Loucy (cell line): ENCODE measurements around the gene NEUROD1.

Experiments used
- H2AFZ ChIP-seq: fragments of 200-600 bp; sonication (generic); 2 replicates; pipeline ENCODE4 v1.6.0; 2016; ENCODE audit warnings: antibody characterized with exemption, mild to moderate bottlenecking, low read length, moderate library complexity
- H3F3A ChIP-seq: fragments of 200-600 bp; 2 replicates; pipeline ENCODE4 v1.6.0; 2016; ENCODE audit warnings: antibody characterized with exemption, low read depth, mild to moderate bottlenecking
- H3K27me3 ChIP-seq: fragments of 200-600 bp; sonication (generic); 2 replicates; pipeline ENCODE4 v1.6.1; 2014; ENCODE audit warnings: low read length, mild to moderate bottlenecking; ENCODE audit not compliant: insufficient read depth, poor library complexity, severe bottlenecking
- H3K36me3 ChIP-seq: fragments of 200-600 bp; sonication (generic); 2 replicates; pipeline ENCODE4 v1.6.1; 2016; ENCODE audit warnings: low read length; ENCODE audit not compliant: insufficient read depth
- H3K4me1 ChIP-seq: fragments of 200-600 bp; sonication (generic); 2 replicates; pipeline ENCODE4 v1.5.1; 2014; ENCODE audit warnings: low read length, mild to moderate bottlenecking; ENCODE audit not compliant: insufficient read depth, poor library complexity, severe bottlenecking
- H3K4me2 ChIP-seq: fragments of 200-600 bp; sonication (generic); 2 replicates; pipeline ENCODE4 v1.6.0; 2014; ENCODE audit warnings: antibody characterized with exemption, low read length, low read depth, mild to moderate bottlenecking; ENCODE audit not compliant: poor library complexity, severe bottlenecking
- H3K4me3 ChIP-seq: fragments of 200-600 bp; sonication (generic); 2 replicates; pipeline ENCODE4 v1.5.1; 2014; ENCODE audit warnings: low read length, mild to moderate bottlenecking, mixed read lengths; ENCODE audit not compliant: poor library complexity, severe bottlenecking
- H3K79me2 ChIP-seq: fragments of 200-600 bp; sonication (generic); 2 replicates; pipeline ENCODE4 v1.6.1; 2014; ENCODE audit warnings: low read length; ENCODE audit not compliant: insufficient read depth
- H3K9ac ChIP-seq: fragments of 200-600 bp; sonication (generic); 2 replicates; pipeline ENCODE4 v1.6.0; 2014; ENCODE audit warnings: mild to moderate bottlenecking, low read depth, low read length, moderate library complexity; ENCODE audit not compliant: poor library complexity, severe bottlenecking
- H3K9me2 ChIP-seq: fragments of 200-600 bp; sonication (generic); replicated peaks from 2 replicates; pipeline ENCODE4 v1.6.1; 2016; ENCODE audit warnings: low read depth, low read length, mixed read lengths
- H3K9me3 ChIP-seq: fragments of 200-600 bp; sonication (generic); 2 replicates; pipeline ENCODE4 v1.6.1; 2014; ENCODE audit warnings: mild to moderate bottlenecking, antibody characterized with exemption, low read length, low read depth; ENCODE audit not compliant: insufficient read depth
- H4K20me1 ChIP-seq: fragments of 200-600 bp; sonication (generic); 2 replicates; pipeline ENCODE4 v1.6.0; 2014; ENCODE audit warnings: antibody characterized with exemption, low read length, mild to moderate bottlenecking; ENCODE audit not compliant: insufficient read depth, poor library complexity, severe bottlenecking
- CTCF ChIP-seq: fragments of 200-600 bp; sonication (generic); conservative IDR thresholded peaks from 2 replicates; pipeline ENCODE4 v1.5.1; 2014; ENCODE audit warnings: mild to moderate bottlenecking, antibody characterized with exemption, low read length
- EZH2phosphoT487 ChIP-seq: fragments of 200-600 bp; IDR thresholded peaks from 2 replicates; pipeline ENCODE4 v1.6.1; 2018; ENCODE audit warnings: antibody characterized with exemption, mild to moderate bottlenecking, moderate library complexity, borderline replicate concordance

Gene NEUROD1

GRCh38 chr2:181626671-181627070 lies 53.6 kb downstream of the NEUROD1 start:
- Histone ChIP-seq H3K79me2 (no peaks in the 10 kb centered on the region), H4K20me1 (no peaks in the 10 kb centered on the region), H3K36me3 (no peaks in the 10 kb centered on the region), H3F3A (no peaks in the 10 kb centered on the region), H3K9ac (no peak overlapping the region), H2AFZ (no peak overlapping the region), H3K9me2 (no peaks in the 10 kb centered on the region), H3K9me3 (no peaks in the 10 kb centered on the region), H3K4me1 (no peaks in the 10 kb centered on the region), H3K4me3 (no peak overlapping the region), H3K27me3 (no peaks in the 10 kb centered on the region), H3K4me2 (no peak overlapping the region)
- TF ChIP-seq CTCF: no peak
- no peak for TF ChIP-seq EZH2phosphoT487
